GM12878 (cell line): ENCODE results near the gene PLXNB2. TPM values are rescaled to one million over a fixed set of nuclear protein-coding genes. Genes with fewer than 3 reads are reported as not detected.

Source experiments
- BHLHE40 ChIP-seq, 2 experiments: fragments of 450-650 bp in 1 of 2; IDR thresholded peaks; 2 replicates each; pipeline ENCODE4 v1.6.1; 2011 to 2017; ENCODE audit warnings: low read depth in 2 of 2, borderline replicate concordance in 1 of 2, improper control_type of control experiment in 1 of 2, low read length in 1 of 2, mild to moderate bottlenecking in 1 of 2
- BRCA1 ChIP-seq: IDR thresholded peaks from 2 replicates; pipeline ENCODE4 v1.6.1; 2011; ENCODE audit warnings: low read depth, low read length, improper control_type of control experiment
- CBFB ChIP-seq: IDR thresholded peaks from 2 replicates; pipeline ENCODE4 v1.6.1; 2016; ENCODE audit warnings: antibody characterized with exemption, low read depth
- CHD2 ChIP-seq: IDR thresholded peaks from 2 replicates; pipeline ENCODE4 v1.6.1; 2011; ENCODE audit warnings: low read depth, low read length, improper control_type of control experiment, borderline replicate concordance
- GATAD2B ChIP-seq: fragments of 450-650 bp; conservative IDR thresholded peaks from 2 replicates; pipeline ENCODE4 v1.6.1; 2017; ENCODE audit warnings: low read depth, mild to moderate bottlenecking, moderate library complexity
- IRF3 ChIP-seq: fragments of 450-650 bp; IDR thresholded peaks from 2 replicates; pipeline ENCODE4 v1.6.1; 2014; ENCODE audit warnings: mild to moderate bottlenecking
- LARP7 ChIP-seq: fragments of 450-650 bp; IDR thresholded peaks from 2 replicates; pipeline ENCODE4 v1.6.1; 2017; ENCODE audit warnings: mild to moderate bottlenecking
- MEF2A ChIP-seq: IDR thresholded peaks from 2 replicates; pipeline ENCODE4 v1.6.1; 2011; ENCODE audit warnings: low read depth, mild to moderate bottlenecking, low read length, moderate library complexity; ENCODE audit not compliant: insufficient read depth
- MEF2B ChIP-seq: fragments of 450-650 bp; IDR thresholded peaks from 2 replicates; pipeline ENCODE4 v1.6.1; 2018; ENCODE audit warnings: mild to moderate bottlenecking, moderate library complexity; ENCODE audit not compliant: partially characterized antibody, poor library complexity, severe bottlenecking
- SIX5 ChIP-seq: IDR thresholded peaks from 2 replicates; pipeline ENCODE4 v1.6.1; 2011; ENCODE audit warnings: mild to moderate bottlenecking, low read depth, low read length, moderate library complexity; ENCODE audit not compliant: severe bottlenecking
- SMAD1 ChIP-seq: fragments of 450-650 bp; IDR thresholded peaks from 2 replicates; pipeline ENCODE4 v1.6.1; 2018; ENCODE audit warnings: mild to moderate bottlenecking, low read depth; ENCODE audit not compliant: partially characterized antibody
- TCF3 ChIP-seq: IDR thresholded peaks from 2 replicates; pipeline ENCODE4 v1.6.1; 2012; ENCODE audit warnings: low read depth, mild to moderate bottlenecking, low read length, borderline replicate concordance; ENCODE audit not compliant: insufficient read depth
- ZNF622 ChIP-seq: fragments of 450-650 bp; IDR thresholded peaks from 2 replicates; pipeline ENCODE4 v1.6.1; 2017; ENCODE audit warnings: mild to moderate bottlenecking, inconsistent platforms
- polyA plus RNA-seq, 11 experiments: library from polyadenylated mRNA; depleted of rRNA in 4 of 11; unstranded in 6 of 11; stranded (reverse) in 5 of 11; fragments of >200 nt; fragmentation: Nextera tagmentation in 4 of 11; fragmentation: Illumina TruSeq in 1 of 11; extraction: Ambion mirVana in 4 of 11; extraction: Trizol in 1 of 11; gene quantifications; 1 replicate in 1 of 11; 2 replicates in 10 of 11; pipeline versions ENCODE4 v1.2.1 to v1.2.3, GENCODE V29; 2011 to 2016; ENCODE audit warnings: inconsistent platforms in 2 of 11, missing spikeins in 2 of 11, low read depth in 1 of 11
- total RNA-seq, 4 experiments: library from RNA; depleted of rRNA in 3 of 4; stranded (reverse); fragments of >200 nt in 3 of 4; fragmentation: Illumina TruSeq in 1 of 4; extraction: Trizol in 1 of 4; gene quantifications; 2 replicates each; pipeline versions ENCODE4 v1.2.1 to v1.2.3, GENCODE V29; 2013 to 2021
- TF ChIP-seq, protein P1 (sequence below): IDR thresholded peaks from 2 replicates; pipeline ENCODE4 v1.6.1; 2012; ENCODE audit warnings: improper control_type of control experiment, low read depth, low read length; ENCODE audit not compliant: insufficient replicate concordance
- TF ChIP-seq, protein P2 (sequence below): fragments of 450-650 bp; IDR thresholded peaks from 2 replicates; pipeline ENCODE4 v1.6.1; 2018; ENCODE audit warnings: mild to moderate bottlenecking, low read depth, moderate library complexity; ENCODE audit not compliant: partially characterized antibody
- TF ChIP-seq, protein P3 (sequence below): fragments of 150-350 bp; IDR thresholded peaks from 2 replicates; pipeline ENCODE4 v1.6.1; 2016; ENCODE audit warnings: low read depth, low read length

The PLXNB2 gene
- total and polyA plus RNA-seq, 10 of the 15 experiments (the other 5 are each of a cell fraction or from before 2014, with no cell fraction given), result 0.68 to 134 (median 41.9) TPM

DNA sequence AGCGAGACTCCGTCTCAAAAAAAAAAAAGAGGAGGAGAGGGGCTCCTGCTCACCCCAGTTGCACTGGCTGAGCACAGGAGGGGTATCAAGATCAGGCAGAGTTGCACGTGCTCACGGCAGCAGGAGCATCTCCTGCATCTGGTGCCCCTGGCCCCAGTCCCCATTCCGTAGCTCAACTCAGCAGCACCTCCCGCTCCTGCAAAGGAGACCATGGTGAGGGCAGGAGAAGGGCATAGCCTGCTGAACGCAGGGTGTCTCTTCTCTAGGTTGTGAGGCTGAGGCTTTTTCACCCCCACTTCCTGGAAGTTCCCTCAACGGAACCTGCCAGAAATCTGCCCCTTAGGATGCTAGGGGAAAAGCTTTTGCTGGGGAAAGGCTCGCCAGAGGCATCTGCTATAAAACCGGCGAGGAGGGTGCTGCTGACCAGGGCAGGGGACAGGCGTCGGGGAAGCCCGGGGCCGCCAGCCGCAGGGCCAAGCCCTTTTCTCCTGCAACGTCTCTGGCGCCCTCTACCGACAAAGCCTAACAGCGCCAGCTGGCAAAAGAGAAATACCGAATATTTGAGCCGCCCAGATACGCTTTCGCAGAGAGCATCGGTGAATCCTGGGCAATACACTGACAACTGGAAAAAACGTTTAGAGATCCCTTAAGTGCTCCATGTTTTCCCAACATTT is 34.7 kb upstream of the PLXNB2 start (continued):
- TF ChIP-seq SIX5 (no peak), BRCA1 (no peak), BHLHE40 (IDR thresholded peaks at IDR 0.05; ENCODE audit: borderline replicate concordance in 1 of 2, low read depth in 2 of 2, low read length in 1 of 2) (no peak), ZNF622 (no peak), GATAD2B (peak; percentile 44; the same call in 1 of the 2 replicates), CHD2 (no peak), LARP7 (0 out of 2 replicates have a peak, but pooled peaks have one; percentile 42), IRF3 (no peak), SMAD1 (no peak), TCF3 (peak; percentile 91; the same call in 1 of the 2 replicates), CBFB (0 out of 2 replicates have a peak, but pooled peaks have one; percentile 45), MEF2B (no peak), MEF2A (no peak)
- TF ChIP-seq, protein P1, sequence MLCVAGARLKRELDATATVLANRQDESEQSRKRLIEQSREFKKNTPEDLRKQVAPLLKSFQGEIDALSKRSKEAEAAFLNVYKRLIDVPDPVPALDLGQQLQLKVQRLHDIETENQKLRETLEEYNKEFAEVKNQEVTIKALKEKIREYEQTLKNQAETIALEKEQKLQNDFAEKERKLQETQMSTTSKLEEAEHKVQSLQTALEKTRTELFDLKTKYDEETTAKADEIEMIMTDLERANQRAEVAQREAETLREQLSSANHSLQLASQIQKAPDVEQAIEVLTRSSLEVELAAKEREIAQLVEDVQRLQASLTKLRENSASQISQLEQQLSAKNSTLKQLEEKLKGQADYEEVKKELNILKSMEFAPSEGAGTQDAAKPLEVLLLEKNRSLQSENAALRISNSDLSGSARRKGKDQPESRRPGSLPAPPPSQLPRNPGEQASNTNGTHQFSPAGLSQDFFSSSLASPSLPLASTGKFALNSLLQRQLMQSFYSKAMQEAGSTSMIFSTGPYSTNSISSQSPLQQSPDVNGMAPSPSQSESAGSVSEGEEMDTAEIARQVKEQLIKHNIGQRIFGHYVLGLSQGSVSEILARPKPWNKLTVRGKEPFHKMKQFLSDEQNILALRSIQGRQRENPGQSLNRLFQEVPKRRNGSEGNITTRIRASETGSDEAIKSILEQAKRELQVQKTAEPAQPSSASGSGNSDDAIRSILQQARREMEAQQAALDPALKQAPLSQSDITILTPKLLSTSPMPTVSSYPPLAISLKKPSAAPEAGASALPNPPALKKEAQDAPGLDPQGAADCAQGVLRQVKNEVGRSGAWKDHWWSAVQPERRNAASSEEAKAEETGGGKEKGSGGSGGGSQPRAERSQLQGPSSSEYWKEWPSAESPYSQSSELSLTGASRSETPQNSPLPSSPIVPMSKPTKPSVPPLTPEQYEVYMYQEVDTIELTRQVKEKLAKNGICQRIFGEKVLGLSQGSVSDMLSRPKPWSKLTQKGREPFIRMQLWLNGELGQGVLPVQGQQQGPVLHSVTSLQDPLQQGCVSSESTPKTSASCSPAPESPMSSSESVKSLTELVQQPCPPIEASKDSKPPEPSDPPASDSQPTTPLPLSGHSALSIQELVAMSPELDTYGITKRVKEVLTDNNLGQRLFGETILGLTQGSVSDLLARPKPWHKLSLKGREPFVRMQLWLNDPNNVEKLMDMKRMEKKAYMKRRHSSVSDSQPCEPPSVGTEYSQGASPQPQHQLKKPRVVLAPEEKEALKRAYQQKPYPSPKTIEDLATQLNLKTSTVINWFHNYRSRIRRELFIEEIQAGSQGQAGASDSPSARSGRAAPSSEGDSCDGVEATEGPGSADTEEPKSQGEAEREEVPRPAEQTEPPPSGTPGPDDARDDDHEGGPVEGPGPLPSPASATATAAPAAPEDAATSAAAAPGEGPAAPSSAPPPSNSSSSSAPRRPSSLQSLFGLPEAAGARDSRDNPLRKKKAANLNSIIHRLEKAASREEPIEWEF, result no peak
- TF ChIP-seq, protein P2, sequence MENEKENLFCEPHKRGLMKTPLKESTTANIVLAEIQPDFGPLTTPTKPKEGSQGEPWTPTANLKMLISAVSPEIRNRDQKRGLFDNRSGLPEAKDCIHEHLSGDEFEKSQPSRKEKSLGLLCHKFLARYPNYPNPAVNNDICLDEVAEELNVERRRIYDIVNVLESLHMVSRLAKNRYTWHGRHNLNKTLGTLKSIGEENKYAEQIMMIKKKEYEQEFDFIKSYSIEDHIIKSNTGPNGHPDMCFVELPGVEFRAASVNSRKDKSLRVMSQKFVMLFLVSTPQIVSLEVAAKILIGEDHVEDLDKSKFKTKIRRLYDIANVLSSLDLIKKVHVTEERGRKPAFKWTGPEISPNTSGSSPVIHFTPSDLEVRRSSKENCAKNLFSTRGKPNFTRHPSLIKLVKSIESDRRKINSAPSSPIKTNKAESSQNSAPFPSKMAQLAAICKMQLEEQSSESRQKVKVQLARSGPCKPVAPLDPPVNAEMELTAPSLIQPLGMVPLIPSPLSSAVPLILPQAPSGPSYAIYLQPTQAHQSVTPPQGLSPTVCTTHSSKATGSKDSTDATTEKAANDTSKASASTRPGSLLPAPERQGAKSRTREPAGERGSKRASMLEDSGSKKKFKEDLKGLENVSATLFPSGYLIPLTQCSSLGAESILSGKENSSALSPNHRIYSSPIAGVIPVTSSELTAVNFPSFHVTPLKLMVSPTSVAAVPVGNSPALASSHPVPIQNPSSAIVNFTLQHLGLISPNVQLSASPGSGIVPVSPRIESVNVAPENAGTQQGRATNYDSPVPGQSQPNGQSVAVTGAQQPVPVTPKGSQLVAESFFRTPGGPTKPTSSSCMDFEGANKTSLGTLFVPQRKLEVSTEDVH, result no peak
- TF ChIP-seq, protein P3, sequence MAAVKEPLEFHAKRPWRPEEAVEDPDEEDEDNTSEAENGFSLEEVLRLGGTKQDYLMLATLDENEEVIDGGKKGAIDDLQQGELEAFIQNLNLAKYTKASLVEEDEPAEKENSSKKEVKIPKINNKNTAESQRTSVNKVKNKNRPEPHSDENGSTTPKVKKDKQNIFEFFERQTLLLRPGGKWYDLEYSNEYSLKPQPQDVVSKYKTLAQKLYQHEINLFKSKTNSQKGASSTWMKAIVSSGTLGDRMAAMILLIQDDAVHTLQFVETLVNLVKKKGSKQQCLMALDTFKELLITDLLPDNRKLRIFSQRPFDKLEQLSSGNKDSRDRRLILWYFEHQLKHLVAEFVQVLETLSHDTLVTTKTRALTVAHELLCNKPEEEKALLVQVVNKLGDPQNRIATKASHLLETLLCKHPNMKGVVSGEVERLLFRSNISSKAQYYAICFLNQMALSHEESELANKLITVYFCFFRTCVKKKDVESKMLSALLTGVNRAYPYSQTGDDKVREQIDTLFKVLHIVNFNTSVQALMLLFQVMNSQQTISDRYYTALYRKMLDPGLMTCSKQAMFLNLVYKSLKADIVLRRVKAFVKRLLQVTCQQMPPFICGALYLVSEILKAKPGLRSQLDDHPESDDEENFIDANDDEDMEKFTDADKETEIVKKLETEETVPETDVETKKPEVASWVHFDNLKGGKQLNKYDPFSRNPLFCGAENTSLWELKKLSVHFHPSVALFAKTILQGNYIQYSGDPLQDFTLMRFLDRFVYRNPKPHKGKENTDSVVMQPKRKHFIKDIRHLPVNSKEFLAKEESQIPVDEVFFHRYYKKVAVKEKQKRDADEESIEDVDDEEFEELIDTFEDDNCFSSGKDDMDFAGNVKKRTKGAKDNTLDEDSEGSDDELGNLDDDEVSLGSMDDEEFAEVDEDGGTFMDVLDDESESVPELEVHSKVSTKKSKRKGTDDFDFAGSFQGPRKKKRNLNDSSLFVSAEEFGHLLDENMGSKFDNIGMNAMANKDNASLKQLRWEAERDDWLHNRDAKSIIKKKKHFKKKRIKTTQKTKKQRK, result no peak
